Ascending aorta (tissue), 2 donors: ENCODE measurements around the gene BRINP1. TPM values are rescaled to one million over a fixed set of nuclear protein-coding genes. Genes with fewer than 3 reads are reported as not detected.

Source experiments
- DNase-seq, 2 donors: peaks; one replicate each; pipeline ENCODE4 v3.0.0-alpha.2; 2019; ENCODE audit warnings: low spot score in 2 of 2
- H3K27ac ChIP-seq, 2 donors: fragments of 200-600 bp; sonication (generic); one replicate each; pipeline ENCODE4 v1.5.1; 2016 to 2017; ENCODE audit warnings: mild to moderate bottlenecking in 1 of 2
- H3K27me3 ChIP-seq: fragments of 200-600 bp; sonication (generic); one replicate; pipeline ENCODE4 v1.5.1; 2017
- H3K36me3 ChIP-seq, 2 donors: fragments of 200-600 bp; sonication (generic); one replicate each; pipeline ENCODE4 v1.5.1; 2016
- H3K4me1 ChIP-seq, 2 donors: fragments of 200-600 bp; sonication (generic); one replicate each; pipeline ENCODE4 v1.5.1; 2016 to 2017; ENCODE audit warnings: mild to moderate bottlenecking in 1 of 2
- H3K4me3 ChIP-seq, 2 donors: fragments of 200-600 bp; sonication (generic); one replicate each; pipeline ENCODE4 v1.5.1; 2016 to 2017; ENCODE audit warnings: mild to moderate bottlenecking in 1 of 2
- H3K9me3 ChIP-seq, 2 donors: fragments of 200-600 bp; sonication (generic); one replicate each; pipeline ENCODE4 v1.5.1; 2016
- intact Hi-C: fragments of 100-400 bp; cut with DNase I; formaldehyde crosslinking; loops from one replicate; pipeline ENCODE4 v1.15.1; 2023
- total RNA-seq: library from RNA; depleted of rRNA; stranded (reverse); fragments of >200 nt; gene quantifications from one replicate; pipeline ENCODE4 v1.1.0, GENCODE V29; 2016
- TF ChIP-seq, protein P1 (sequence below), 3 experiments: fragments of 200-600 bp in 2 of 3; fragments of 450-650 bp in 1 of 3; sonication (generic) in 2 of 3; IDR thresholded peaks; one replicate each; pipeline ENCODE4 v1.5.1; 2016 to 2019; ENCODE audit warnings: antibody characterized with exemption in 3 of 3, mild to moderate bottlenecking in 1 of 3, moderate library complexity in 1 of 3

Gene BRINP1
- total RNA-seq, 1 donor from 2014 or later: not detected

DNA sequence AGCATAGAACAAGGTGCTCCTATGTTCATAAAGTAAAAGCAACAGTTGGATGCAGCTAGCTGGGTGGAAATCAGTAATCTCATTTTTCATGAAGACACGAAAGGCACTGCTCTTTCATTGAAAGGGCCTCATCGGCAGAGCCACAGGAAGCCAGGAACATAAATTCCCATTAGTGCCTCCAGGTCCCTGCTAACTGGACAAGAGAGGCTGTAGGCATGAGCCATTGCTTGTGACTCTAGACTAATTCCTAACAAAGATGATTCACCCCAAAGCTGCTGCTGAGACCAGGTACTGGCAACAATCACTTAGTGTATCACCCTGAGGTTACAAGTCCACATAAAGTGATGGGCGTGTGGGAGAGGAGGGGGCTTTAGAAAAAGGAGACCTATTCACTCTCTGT lies 141.8 kb downstream of the BRINP1 start:
- no peaks in the 10 kb centered on the region for H3K27me3 ChIP-seq
- TF ChIP-seq, protein P1, sequence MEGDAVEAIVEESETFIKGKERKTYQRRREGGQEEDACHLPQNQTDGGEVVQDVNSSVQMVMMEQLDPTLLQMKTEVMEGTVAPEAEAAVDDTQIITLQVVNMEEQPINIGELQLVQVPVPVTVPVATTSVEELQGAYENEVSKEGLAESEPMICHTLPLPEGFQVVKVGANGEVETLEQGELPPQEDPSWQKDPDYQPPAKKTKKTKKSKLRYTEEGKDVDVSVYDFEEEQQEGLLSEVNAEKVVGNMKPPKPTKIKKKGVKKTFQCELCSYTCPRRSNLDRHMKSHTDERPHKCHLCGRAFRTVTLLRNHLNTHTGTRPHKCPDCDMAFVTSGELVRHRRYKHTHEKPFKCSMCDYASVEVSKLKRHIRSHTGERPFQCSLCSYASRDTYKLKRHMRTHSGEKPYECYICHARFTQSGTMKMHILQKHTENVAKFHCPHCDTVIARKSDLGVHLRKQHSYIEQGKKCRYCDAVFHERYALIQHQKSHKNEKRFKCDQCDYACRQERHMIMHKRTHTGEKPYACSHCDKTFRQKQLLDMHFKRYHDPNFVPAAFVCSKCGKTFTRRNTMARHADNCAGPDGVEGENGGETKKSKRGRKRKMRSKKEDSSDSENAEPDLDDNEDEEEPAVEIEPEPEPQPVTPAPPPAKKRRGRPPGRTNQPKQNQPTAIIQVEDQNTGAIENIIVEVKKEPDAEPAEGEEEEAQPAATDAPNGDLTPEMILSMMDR (IDR thresholded peaks at IDR 0.05): no peak
- H3K4me3 ChIP-seq: no peak overlapping the region
- H3K4me1 ChIP-seq: no peaks in the 10 kb centered on the region
- DNase-seq: no peak
- H3K36me3 ChIP-seq: no peaks in the 10 kb centered on the region
- intact Hi-C loops: no loop called here
- H3K9me3 ChIP-seq: no peaks in the 10 kb centered on the region
- H3K27ac ChIP-seq: no peak overlapping the region

DNA sequence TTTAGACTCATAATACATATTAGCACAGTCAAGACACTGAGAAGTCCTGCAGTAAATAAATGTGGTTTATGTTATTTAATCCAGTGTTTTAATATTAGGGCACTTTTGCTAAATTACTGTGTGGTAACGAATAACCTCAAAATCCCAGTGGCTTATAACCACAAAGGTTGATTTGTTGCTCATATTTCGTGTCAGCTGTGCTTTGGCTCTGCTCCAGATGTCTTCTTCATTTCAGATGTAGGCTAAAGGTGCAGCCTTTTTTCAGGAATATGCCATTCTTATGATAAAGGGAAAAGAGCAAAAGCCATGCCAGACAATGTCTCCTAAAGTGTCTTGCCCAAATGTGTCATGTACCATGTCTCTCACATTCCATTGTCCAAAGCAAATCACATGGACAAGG lies 144.8 kb downstream of the BRINP1 start:
- TF ChIP-seq, protein P1 (IDR thresholded peaks at IDR 0.05): no peak
- no peaks in the 10 kb centered on the region for H3K4me1 ChIP-seq
- no peaks in the 10 kb centered on the region for H3K9me3 ChIP-seq
- DNase-seq: no peak
- H3K4me3 ChIP-seq: no peak overlapping the region
- no peak overlapping the region for H3K27ac ChIP-seq
- no peaks in the 10 kb centered on the region for H3K36me3 ChIP-seq
- intact Hi-C loops: no loop called here
- no peaks in the 10 kb centered on the region for H3K27me3 ChIP-seq

DNA sequence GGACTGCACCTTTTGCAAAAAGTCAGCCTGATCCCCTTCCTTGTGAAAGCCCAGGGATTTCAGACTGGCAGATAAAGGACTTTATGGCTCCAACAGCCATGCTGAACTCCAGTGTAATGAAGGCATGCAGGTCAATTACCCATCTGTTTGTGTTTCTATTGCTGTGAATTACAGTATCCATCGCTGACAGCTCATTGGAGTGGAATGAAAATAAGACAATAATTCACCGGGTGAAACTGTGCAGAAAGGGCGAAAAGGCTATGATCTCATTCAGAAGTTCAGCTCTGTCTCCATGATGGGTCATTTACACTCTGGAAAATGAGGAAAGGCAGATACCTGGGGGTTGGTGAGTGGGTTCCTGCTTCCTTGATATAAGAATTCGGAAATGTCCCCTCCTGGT lies 148.0 kb downstream of the BRINP1 start:
- no peaks in the 10 kb centered on the region for H3K4me1 ChIP-seq
- DNase-seq: no peak
- H3K36me3 ChIP-seq: no peaks in the 10 kb centered on the region
- H3K27me3 ChIP-seq: no peaks in the 10 kb centered on the region
- intact Hi-C loops: no loop called here
- TF ChIP-seq, protein P1 (IDR thresholded peaks at IDR 0.05): no peak
- H3K9me3 ChIP-seq: no peaks in the 10 kb centered on the region
- no peak overlapping the region for H3K27ac ChIP-seq
- H3K4me3 ChIP-seq: no peak overlapping the region

DNA sequence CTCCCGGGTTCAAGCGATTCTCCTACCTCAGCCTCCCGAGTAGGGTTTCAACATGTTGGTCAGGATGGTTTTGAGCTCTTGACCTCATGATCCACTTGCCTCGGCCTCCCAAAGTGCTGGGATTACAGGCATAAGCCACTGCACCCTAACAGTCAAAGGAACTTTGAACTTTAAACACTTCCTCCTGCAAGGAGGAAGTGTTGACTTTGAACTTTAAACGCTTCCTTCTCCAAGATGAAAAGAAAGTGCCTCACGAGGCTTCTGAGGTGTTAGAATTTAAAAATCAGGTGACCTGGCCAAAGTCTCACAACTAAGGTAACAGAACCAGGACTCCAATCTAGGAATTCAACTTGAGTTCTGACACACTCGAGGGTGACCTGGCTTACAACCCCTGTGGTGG lies 150.9 kb downstream of the BRINP1 start:
- H3K36me3 ChIP-seq: no peaks in the 10 kb centered on the region
- TF ChIP-seq, protein P1 (IDR thresholded peaks at IDR 0.05): no peak
- no peak overlapping the region for H3K4me3 ChIP-seq
- DNase-seq: no peak
- no peaks in the 10 kb centered on the region for H3K27me3 ChIP-seq
- intact Hi-C loops: no loop called here
- H3K4me1 ChIP-seq: no peaks in the 10 kb centered on the region
- no peaks in the 10 kb centered on the region for H3K9me3 ChIP-seq
- no peak overlapping the region for H3K27ac ChIP-seq

DNA sequence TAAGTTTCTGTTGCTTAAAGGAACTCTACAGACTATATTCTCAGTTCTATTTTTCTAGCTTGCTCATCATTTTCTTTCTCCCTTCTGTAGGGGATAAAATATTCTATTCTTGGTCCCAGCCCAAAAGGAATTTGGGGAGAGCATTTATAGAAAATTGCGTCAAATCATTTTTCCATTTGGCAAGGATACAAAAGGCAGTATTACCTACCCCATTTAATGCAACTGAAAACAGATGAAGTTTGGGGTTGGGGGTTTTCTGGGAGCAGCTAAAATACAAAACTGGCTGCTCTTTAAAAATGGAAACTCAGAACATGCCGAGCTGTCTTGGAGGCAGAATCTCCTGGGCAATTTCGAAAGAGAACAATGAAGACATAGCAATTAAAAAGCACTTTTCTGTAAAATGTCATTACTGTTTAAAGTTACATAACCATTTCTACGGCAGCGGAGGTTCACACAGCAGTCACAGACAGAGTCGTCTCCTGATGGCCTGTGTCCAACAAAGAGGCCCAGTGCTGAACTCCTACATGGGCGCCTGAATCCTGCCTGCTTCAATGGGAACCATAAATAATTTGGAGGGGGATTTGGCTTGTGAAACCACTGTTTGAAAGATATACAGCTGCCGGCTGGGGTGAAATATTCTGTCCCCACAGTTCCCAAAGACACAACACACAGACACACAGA lies 152.4 kb downstream of the BRINP1 start:
- Histone ChIP-seq H3K27ac (no peak overlapping the region), H3K27me3 (no peaks in the 10 kb centered on the region), H3K9me3 (no peaks in the 10 kb centered on the region), H3K4me1 (no peaks in the 10 kb centered on the region), H3K36me3 (no peaks in the 10 kb centered on the region), H3K4me3 (no peak overlapping the region)
- TF ChIP-seq, protein P1 (IDR thresholded peaks at IDR 0.05): no peak
- intact Hi-C loops: no loop called here
- no peak for DNase-seq

DNA sequence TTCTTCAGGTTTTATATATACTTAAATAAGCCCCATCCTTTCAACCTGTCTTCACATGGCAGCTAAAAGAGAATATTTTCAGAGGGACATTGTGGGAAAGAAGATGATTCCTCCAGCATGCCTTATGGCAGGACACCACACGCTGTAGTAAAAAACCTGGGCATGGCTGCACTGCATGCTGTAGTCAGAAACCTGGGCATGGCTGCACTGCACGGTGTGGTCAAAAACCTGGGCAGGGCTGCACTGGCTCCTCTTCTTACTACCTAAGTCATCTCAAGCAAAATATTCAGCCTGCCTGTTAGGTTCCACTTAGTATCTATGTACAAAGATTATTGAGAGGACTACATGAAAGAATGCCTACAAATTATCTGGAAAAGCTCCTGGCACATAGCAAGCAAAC lies 153.6 kb downstream of the BRINP1 start:
- DNase-seq: no peak
- TF ChIP-seq, protein P1 (IDR thresholded peaks at IDR 0.05): no peak
- no peak overlapping the region for H3K27ac ChIP-seq
- no peaks in the 10 kb centered on the region for H3K9me3 ChIP-seq
- H3K4me3 ChIP-seq: no peak overlapping the region
- no peaks in the 10 kb centered on the region for H3K27me3 ChIP-seq
- H3K4me1 ChIP-seq: no peaks in the 10 kb centered on the region
- H3K36me3 ChIP-seq: no peaks in the 10 kb centered on the region
- intact Hi-C loops: no loop called here
